ENCODE measurements around the gene OLFML1. TPM values are rescaled to one million over a fixed set of nuclear protein-coding genes. Genes with fewer than 3 reads are reported as not detected.

Gene OLFML1
- total RNA-seq, 2 donors from 2014 or later, result not detected

DNA sequence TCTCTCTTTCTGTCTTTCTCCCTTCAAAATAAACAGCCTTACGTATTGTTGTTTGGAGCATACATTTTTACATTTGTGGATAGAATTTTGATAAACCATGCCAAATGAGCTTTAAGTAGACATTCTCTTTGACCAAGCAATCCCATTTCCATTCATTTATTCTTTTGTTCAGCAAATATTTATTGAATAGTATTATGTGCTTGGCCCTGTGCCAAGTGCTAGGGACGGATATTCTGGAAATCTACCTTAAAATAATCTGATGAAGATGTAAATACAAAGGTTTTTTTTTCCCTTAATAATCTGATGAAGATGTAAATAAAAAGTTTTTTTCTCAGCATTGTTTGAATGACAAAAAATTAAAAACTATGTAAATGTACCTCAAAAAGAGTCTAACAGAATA is 2.1 kb downstream of the OLFML1 start:
- no peaks in the 10 kb centered on the region for H3K9me3 ChIP-seq (ENCODE audit: control insufficient read depth, low read length, poor library complexity, severe bottlenecking)
- Mint-ChIP-seq H3K4me1 (peaks cover 3% of the 10 kb centered on the region), H3K27me3 (peaks cover 17% of the 10 kb centered on the region), H3K4me3 (no peak overlapping the region), H3K27ac (no peak overlapping the region), H3K36me3 (ENCODE audit: low read depth) (peaks cover 6% of the 10 kb centered on the region)
- DNase-seq, result no peak
- no peak for ATAC-seq

- H3K27ac Mint-ChIP-seq, result no peak overlapping the region
- no peak for ATAC-seq
- H3K9me3 ChIP-seq (ENCODE audit: control insufficient read depth, low read length, poor library complexity, severe bottlenecking), result no peaks in the 10 kb centered on the region
- H3K4me3 Mint-ChIP-seq, result no peak overlapping the region
- H3K27me3 Mint-ChIP-seq, result peaks cover 23% of the 10 kb centered on the region
- peaks cover 3% of the 10 kb centered on the region for H3K4me1 Mint-ChIP-seq
- peaks cover 6% of the 10 kb centered on the region for H3K36me3 Mint-ChIP-seq (ENCODE audit: low read depth)
- no peak for DNase-seq
Observed at GRCh38 chr11:7488681-7489080, 3.4 kb downstream of the OLFML1 start.

- no peak overlapping the region for H3K4me3 Mint-ChIP-seq
- DNase-seq, result no peak
- ATAC-seq, result no peak
- H3K27ac Mint-ChIP-seq, result no peak overlapping the region
- peaks cover 5% of the 10 kb centered on the region for H3K4me1 Mint-ChIP-seq
- no peaks in the 10 kb centered on the region for H3K9me3 ChIP-seq (ENCODE audit: control insufficient read depth, low read length, poor library complexity, severe bottlenecking)
- peaks cover 4% of the 10 kb centered on the region for H3K36me3 Mint-ChIP-seq (ENCODE audit: low read depth)
- H3K27me3 Mint-ChIP-seq, result peaks cover 25% of the 10 kb centered on the region
Observed at GRCh38 chr11:7489376-7489775, 4.1 kb downstream of the OLFML1 start.

GRCh38 chr11:7490054-7490453 is 4.7 kb downstream of the OLFML1 start:
- ATAC-seq (no peak), DNase-seq (no peak)
- Mint-ChIP-seq H3K36me3 (ENCODE audit: low read depth) (peaks cover 5% of the 10 kb centered on the region), H3K27ac (no peak overlapping the region), H3K4me3 (no peak overlapping the region), H3K27me3 (peaks cover 27% of the 10 kb centered on the region), H3K4me1 (peaks cover 7% of the 10 kb centered on the region)
- H3K9me3 ChIP-seq (ENCODE audit: control insufficient read depth, low read length, poor library complexity, severe bottlenecking), result no peaks in the 10 kb centered on the region

DNA sequence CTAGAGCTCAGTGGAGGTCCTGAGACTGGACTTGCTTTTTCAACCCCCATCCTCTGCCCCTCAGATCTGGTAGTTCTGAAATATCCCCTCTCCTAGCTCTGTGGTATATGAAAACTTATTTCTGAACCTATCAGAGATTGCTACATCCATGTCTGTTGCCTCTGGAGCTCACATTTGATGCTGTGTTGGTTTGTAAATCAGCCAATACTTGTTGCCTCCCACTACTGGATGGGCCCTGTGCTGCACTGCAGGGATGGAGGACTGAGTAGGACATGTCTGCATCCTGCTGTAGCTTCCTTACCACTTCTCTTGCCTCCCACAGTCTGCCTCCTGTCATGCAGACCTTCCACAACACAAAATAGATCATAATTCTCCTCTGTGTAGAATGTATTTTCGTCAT is 5.2 kb downstream of the OLFML1 start:
- no peak overlapping the region for H3K27ac Mint-ChIP-seq

DNA sequence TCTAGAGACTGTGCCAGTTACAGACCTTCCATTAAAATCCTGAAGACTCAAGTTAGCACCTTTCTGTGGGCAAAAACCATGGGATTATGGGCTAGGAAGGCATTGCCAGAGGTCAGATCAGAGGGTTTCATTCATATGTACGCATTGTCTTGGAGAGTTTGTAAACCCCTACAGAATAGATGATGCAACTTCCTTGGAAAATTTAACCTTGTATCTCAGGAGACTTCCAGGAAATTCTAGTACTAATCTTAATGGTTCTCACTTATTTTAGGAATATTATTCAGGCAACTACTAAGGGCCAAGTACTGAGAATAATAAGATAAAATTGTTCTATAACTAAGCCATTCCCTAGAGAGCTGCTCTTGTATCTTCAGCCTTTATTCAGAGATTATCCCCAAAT is 6.9 kb downstream of the OLFML1 start:
- no peaks in the 10 kb centered on the region for H3K9me3 ChIP-seq (ENCODE audit: control insufficient read depth, low read length, poor library complexity, severe bottlenecking)
- peaks cover 8% of the 10 kb centered on the region for H3K4me1 Mint-ChIP-seq
- H3K27me3 Mint-ChIP-seq, result peaks cover 39% of the 10 kb centered on the region
- no peak overlapping the region for H3K27ac Mint-ChIP-seq
- DNase-seq, result no peak
- no peak overlapping the region for H3K4me3 Mint-ChIP-seq
- peaks cover 8% of the 10 kb centered on the region for H3K36me3 Mint-ChIP-seq (ENCODE audit: low read depth)
- ATAC-seq, result no peak

More for the DNA sequence above, 5.2 kb downstream of the OLFML1 start:
- Mint-ChIP-seq H3K36me3 (ENCODE audit: low read depth) (peaks cover 6% of the 10 kb centered on the region), H3K4me3 (no peak overlapping the region), H3K27me3 (peaks cover 29% of the 10 kb centered on the region), H3K4me1 (peaks cover 8% of the 10 kb centered on the region)
- ATAC-seq, result no peak
- DNase-seq, result no peak
- no peaks in the 10 kb centered on the region for H3K9me3 ChIP-seq (ENCODE audit: control insufficient read depth, low read length, poor library complexity, severe bottlenecking)

- peaks cover 42% of the 10 kb centered on the region for H3K27me3 Mint-ChIP-seq
- ATAC-seq (no peak), DNase-seq (no peak)
- H3K9me3 ChIP-seq (ENCODE audit: control insufficient read depth, low read length, poor library complexity, severe bottlenecking), result no peaks in the 10 kb centered on the region
- peaks cover 11% of the 10 kb centered on the region for H3K4me1 Mint-ChIP-seq
- H3K4me3 Mint-ChIP-seq, result no peak overlapping the region
- peaks cover 8% of the 10 kb centered on the region for H3K36me3 Mint-ChIP-seq (ENCODE audit: low read depth)
- H3K27ac Mint-ChIP-seq, result no peak overlapping the region
Observed at GRCh38 chr11:7493670-7494069, 8.4 kb downstream of the OLFML1 start.

- Mint-ChIP-seq H3K27ac (no peak overlapping the region), H3K27me3 (peaks cover 47% of the 10 kb centered on the region), H3K4me3 (no peak overlapping the region), H3K4me1 (peaks cover 11% of the 10 kb centered on the region), H3K36me3 (ENCODE audit: low read depth) (peaks cover 7% of the 10 kb centered on the region)
- ATAC-seq (no peak), DNase-seq (no peak)
- no peaks in the 10 kb centered on the region for H3K9me3 ChIP-seq (ENCODE audit: control insufficient read depth, low read length, poor library complexity, severe bottlenecking)
Observed at GRCh38 chr11:7494086-7494745, 8.9 kb downstream of the OLFML1 start.

GRCh38 chr11:7495882-7496551 is 10.7 kb downstream of the OLFML1 start:
- no peaks in the 10 kb centered on the region for H3K9me3 ChIP-seq (ENCODE audit: control insufficient read depth, low read length, poor library complexity, severe bottlenecking)
- Mint-ChIP-seq H3K36me3 (ENCODE audit: low read depth) (peaks cover 4% of the 10 kb centered on the region), H3K4me3 (no peak overlapping the region), H3K4me1 (peaks cover 8% of the 10 kb centered on the region), H3K27ac (peak overlapping the region; percentile 14), H3K27me3 (peaks cover 54% of the 10 kb centered on the region)
- ATAC-seq (peak; percentile 69), DNase-seq (no peak)

DNA sequence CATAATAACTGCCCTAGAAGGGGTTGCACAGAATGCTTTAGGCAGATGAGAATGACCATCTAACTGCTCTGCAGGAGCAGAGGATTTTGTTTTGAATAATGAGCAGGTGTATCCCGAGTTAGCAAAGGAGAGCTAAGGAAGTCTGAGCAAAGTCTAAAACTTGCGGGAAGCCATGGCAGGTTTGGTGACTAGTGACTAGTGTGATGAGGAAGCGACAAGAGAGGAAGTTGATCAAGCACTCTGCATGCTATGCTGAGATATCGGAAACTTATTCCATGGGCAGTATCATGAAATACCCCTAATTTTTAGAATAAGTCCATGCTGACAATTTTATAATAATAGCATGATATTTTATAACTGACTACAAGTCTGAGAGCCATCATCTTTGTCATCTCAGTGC is 12.9 kb downstream of the OLFML1 start:
- H3K4me3 Mint-ChIP-seq, result no peak overlapping the region
- H3K27me3 Mint-ChIP-seq, result peaks cover 53% of the 10 kb centered on the region
- ATAC-seq (no peak), DNase-seq (no peak)
- peaks cover 4% of the 10 kb centered on the region for H3K36me3 Mint-ChIP-seq (ENCODE audit: low read depth)
- peaks cover 8% of the 10 kb centered on the region for H3K4me1 Mint-ChIP-seq
- H3K27ac Mint-ChIP-seq, result no peak overlapping the region
- no peaks in the 10 kb centered on the region for H3K9me3 ChIP-seq (ENCODE audit: control insufficient read depth, low read length, poor library complexity, severe bottlenecking)

- DNase-seq, result no peak
- H3K9me3 ChIP-seq (ENCODE audit: control insufficient read depth, low read length, poor library complexity, severe bottlenecking), result no peaks in the 10 kb centered on the region
- H3K27me3 Mint-ChIP-seq, result peaks cover 44% of the 10 kb centered on the region
Observed at GRCh38 chr11:7499081-7499480, 13.8 kb downstream of the OLFML1 start.

DNA sequence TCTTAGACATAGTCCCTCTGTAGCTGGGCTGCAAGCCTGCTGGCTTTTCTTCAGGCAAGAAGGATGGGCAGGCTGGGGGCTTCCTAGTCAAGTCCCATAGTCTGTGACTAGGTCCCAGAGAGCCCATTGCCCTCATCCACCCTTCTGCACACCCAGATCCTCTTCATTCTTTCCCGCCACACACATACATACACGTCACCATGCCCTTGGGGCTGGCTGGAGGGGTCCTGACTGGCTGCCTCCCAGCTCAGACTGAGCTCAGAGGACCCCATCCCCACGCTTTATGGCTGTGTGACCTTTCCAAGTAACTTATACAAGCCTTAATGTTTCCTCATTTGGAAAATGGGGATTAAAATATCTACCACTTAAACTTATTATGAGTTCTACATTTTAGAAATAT is 14.9 kb downstream of the OLFML1 start:
- peak overlapping the region; percentile 27 for H3K27ac Mint-ChIP-seq
- H3K4me3 Mint-ChIP-seq, result no peak overlapping the region
- H3K27me3 Mint-ChIP-seq, result peaks cover 35% of the 10 kb centered on the region
- DNase-seq, result no peak
- ATAC-seq, result no peak
- peaks cover 3% of the 10 kb centered on the region for H3K4me1 Mint-ChIP-seq
- peaks cover 2% of the 10 kb centered on the region for H3K36me3 Mint-ChIP-seq (ENCODE audit: low read depth)
- H3K9me3 ChIP-seq (ENCODE audit: control insufficient read depth, low read length, poor library complexity, severe bottlenecking), result no peaks in the 10 kb centered on the region

More at GRCh38 chr11:7499081-7499480, 13.8 kb downstream of the OLFML1 start:
- ATAC-seq, result no peak
- H3K36me3 Mint-ChIP-seq (ENCODE audit: low read depth), result peaks cover 4% of the 10 kb centered on the region
- peaks cover 6% of the 10 kb centered on the region for H3K4me1 Mint-ChIP-seq
- H3K27ac Mint-ChIP-seq, result no peak overlapping the region
- H3K4me3 Mint-ChIP-seq, result no peak overlapping the region

GRCh38 chr11:7501251-7501650 is 15.9 kb downstream of the OLFML1 start:
- H3K4me1 Mint-ChIP-seq, result peaks cover 6% of the 10 kb centered on the region
- no peak overlapping the region for H3K4me3 Mint-ChIP-seq
- ATAC-seq, result no peak
- peaks cover 4% of the 10 kb centered on the region for H3K36me3 Mint-ChIP-seq (ENCODE audit: low read depth)
- H3K9me3 ChIP-seq (ENCODE audit: control insufficient read depth, low read length, poor library complexity, severe bottlenecking), result no peaks in the 10 kb centered on the region
- no peak for DNase-seq
- H3K27ac Mint-ChIP-seq, result no peak overlapping the region
- H3K27me3 Mint-ChIP-seq, result peaks cover 33% of the 10 kb centered on the region

DNA sequence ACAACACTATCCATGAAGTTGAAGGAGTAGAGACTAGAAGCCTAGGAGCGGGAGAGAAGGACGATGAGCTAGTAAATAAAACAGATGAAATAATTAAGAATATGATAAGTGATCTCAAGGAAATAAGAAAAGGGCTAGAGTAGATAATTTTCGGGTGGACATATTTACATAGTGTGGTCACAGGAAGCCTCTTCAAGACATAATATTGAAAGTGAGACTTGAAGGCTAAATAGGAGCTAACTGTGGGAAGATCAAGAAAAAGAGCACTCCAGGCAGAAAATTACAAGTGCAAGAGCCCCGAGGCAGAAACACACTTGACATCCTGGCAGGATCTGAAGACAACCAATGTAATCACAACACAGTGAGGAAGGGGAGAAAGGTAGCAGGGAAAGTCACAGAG is 16.6 kb downstream of the OLFML1 start:
- DNase-seq (no peak), ATAC-seq (no peak)
- Mint-ChIP-seq H3K4me1 (peaks cover 10% of the 10 kb centered on the region), H3K27me3 (peaks cover 37% of the 10 kb centered on the region), H3K4me3 (no peak overlapping the region), H3K36me3 (ENCODE audit: low read depth) (peaks cover 4% of the 10 kb centered on the region), H3K27ac (no peak overlapping the region)
- no peaks in the 10 kb centered on the region for H3K9me3 ChIP-seq (ENCODE audit: control insufficient read depth, low read length, poor library complexity, severe bottlenecking)

Measured in T-helper 17 cell (primary cell).